Esophagus squamous epithelium (tissue), 4 donors: Measurements from ENCODE around the gene FHOD3.
A peak's percentile ranks its signal among the peaks of the same experiment; 100 is the strongest.

ENCODE experiments used
- POLR2A ChIP-seq, 4 donors: fragments of 450-650 bp; IDR thresholded peaks; one replicate each; pipeline ENCODE4 v1.6.1; 2017; ENCODE audit warnings: antibody characterized with exemption in 4 of 4, mild to moderate bottlenecking in 4 of 4, moderate library complexity in 3 of 4
- TF ChIP-seq, protein P1 (sequence below), 6 experiments: fragments of 450-650 bp in 4 of 6; fragments of 200-600 bp in 2 of 6; sonication (generic) in 2 of 6; IDR thresholded peaks; one replicate each; pipeline ENCODE4 v1.5.1; 2016 to 2019; ENCODE audit warnings: antibody characterized with exemption in 6 of 6, mild to moderate bottlenecking in 4 of 6, moderate library complexity in 4 of 6

DNA sequence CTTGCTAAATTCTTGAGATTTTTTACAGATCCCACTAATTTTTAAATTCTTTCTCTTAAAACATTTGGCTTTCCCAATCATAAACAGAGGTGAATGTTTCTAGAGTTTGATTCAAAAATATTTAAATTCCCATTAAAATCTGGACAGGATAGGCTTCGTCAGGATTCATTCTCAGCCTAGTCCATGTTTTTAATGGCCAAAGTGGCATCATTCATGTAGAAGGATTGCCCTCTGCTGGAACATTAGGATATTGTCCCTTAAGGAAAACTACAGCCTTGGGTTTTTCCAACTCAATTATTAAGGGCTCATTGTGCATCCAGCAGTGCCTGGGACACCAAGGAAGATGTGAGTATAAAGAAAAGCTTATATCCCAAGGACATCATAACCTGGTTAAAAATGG lies 459.6 kb downstream of the FHOD3 start:
- TF ChIP-seq, protein P1, sequence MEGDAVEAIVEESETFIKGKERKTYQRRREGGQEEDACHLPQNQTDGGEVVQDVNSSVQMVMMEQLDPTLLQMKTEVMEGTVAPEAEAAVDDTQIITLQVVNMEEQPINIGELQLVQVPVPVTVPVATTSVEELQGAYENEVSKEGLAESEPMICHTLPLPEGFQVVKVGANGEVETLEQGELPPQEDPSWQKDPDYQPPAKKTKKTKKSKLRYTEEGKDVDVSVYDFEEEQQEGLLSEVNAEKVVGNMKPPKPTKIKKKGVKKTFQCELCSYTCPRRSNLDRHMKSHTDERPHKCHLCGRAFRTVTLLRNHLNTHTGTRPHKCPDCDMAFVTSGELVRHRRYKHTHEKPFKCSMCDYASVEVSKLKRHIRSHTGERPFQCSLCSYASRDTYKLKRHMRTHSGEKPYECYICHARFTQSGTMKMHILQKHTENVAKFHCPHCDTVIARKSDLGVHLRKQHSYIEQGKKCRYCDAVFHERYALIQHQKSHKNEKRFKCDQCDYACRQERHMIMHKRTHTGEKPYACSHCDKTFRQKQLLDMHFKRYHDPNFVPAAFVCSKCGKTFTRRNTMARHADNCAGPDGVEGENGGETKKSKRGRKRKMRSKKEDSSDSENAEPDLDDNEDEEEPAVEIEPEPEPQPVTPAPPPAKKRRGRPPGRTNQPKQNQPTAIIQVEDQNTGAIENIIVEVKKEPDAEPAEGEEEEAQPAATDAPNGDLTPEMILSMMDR (IDR thresholded peaks at IDR 0.05): peak in 5 of 6 experiments; percentile 47 to 85 (median 74)
- TF ChIP-seq POLR2A (IDR thresholded peaks at IDR 0.05): no peak
